Caco-2 (cell line): ENCODE measurements around the gene FAM50B. TPM values are rescaled to one million over a fixed set of nuclear protein-coding genes. Genes with fewer than 3 reads are reported as not detected.

Experiments
- BruUV-seq: library from RNA; stranded (reverse); fragments of 400-500 nt; replicated peaks from 2 replicates; lab custom pipeline; 2021; lab: Mats Ljungman, UMichigan
- CTCF ChIA-PET: fragments of 300-600 bp; sonication (Branson Sonifier 250); formaldehyde crosslinking; loops from one replicate; lab custom pipeline; 2022; ENCODE audit warnings: antibody characterized with exemption; lab: Charles Lee
- POLR2A ChIA-PET: fragments of 300-600 bp; sonication (Branson Sonifier 250); formaldehyde crosslinking; loops from one replicate; lab custom pipeline; 2022; ENCODE audit warnings: antibody characterized with exemption; lab: Charles Lee
- DNase-seq, 2 experiments: peaks; one replicate each; pipeline versions ENCODE4 v3.0.0 to v3.0.0-alpha.2; 2020 to 2022
- H3K27me3 ChIP-seq: replicated peaks from 2 replicates; pipeline ENCODE4 v1.6.0; 2011; ENCODE audit warnings: low read length; ENCODE audit not compliant: control insufficient read depth, insufficient read depth
- H3K36me3 ChIP-seq: 2 replicates; pipeline ENCODE4 v1.5.1; 2011; ENCODE audit warnings: low read length; ENCODE audit not compliant: control insufficient read depth, insufficient read depth
- H3K4me1 ChIP-seq: fragments of 250-450 bp; sonication (Bioruptor Pico); 2 replicates; pipeline ENCODE4 v1.5.1; 2020; ENCODE audit warnings: mild to moderate bottlenecking
- H3K4me3 ChIP-seq: 2 replicates; pipeline ENCODE4 v1.5.1; 2011; ENCODE audit warnings: low read depth, mild to moderate bottlenecking, control low read depth, low read length
- H3K9me3 ChIP-seq: fragments of 250-450 bp; sonication (Bioruptor Pico); 2 replicates; pipeline ENCODE4 v1.5.1; 2020; ENCODE audit warnings: mild to moderate bottlenecking, moderate library complexity
- H3K27ac Mint-ChIP-seq: one replicate; pipeline ENCODE4 v1.8.0; 2022; ENCODE audit warnings: mixed read lengths; ENCODE audit not compliant: unreplicated experiment
- H3K27me3 Mint-ChIP-seq: one replicate; pipeline ENCODE4 v1.8.0; 2022; ENCODE audit warnings: mixed read lengths; ENCODE audit not compliant: insufficient read depth, unreplicated experiment
- H3K36me3 Mint-ChIP-seq: one replicate; pipeline ENCODE4 v1.8.0; 2022; ENCODE audit warnings: mild to moderate bottlenecking, mixed read lengths; ENCODE audit not compliant: insufficient read depth, unreplicated experiment
- H3K4me1 Mint-ChIP-seq: one replicate; pipeline ENCODE4 v1.8.0; 2022; ENCODE audit warnings: low read depth, mixed read lengths; ENCODE audit not compliant: unreplicated experiment
- H3K4me3 Mint-ChIP-seq: one replicate; pipeline ENCODE4 v1.8.0; 2022; ENCODE audit warnings: mild to moderate bottlenecking, moderate library complexity, mixed read lengths; ENCODE audit not compliant: unreplicated experiment
- H3K9me3 Mint-ChIP-seq: one replicate; pipeline ENCODE4 v1.8.0; 2022; ENCODE audit warnings: mixed read lengths; ENCODE audit not compliant: unreplicated experiment
- intact Hi-C: fragments of 100-400 bp; cut with micrococcal nuclease; formaldehyde crosslinking; loops from one replicate; pipeline ENCODE4 v1.10.0; 2022; ENCODE audit not compliant: unreplicated experiment
- total RNA-seq: library from RNA; stranded (reverse); gene quantifications from 2 replicates; pipeline ENCODE4 v1.2.3, GENCODE V29; 2022
- TF ChIP-seq, protein P1 (sequence below), 2 experiments: fragments of 200-600 bp in 1 of 2; IDR thresholded peaks; 1 replicate in 1 of 2; 2 replicates in 1 of 2; pipeline versions ENCODE4 v1.5.1 to v1.8.0; 2011 to 2022; ENCODE audit warnings: antibody characterized with exemption in 1 of 2, control low read depth in 1 of 2, inconsistent platforms in 1 of 2, low read depth in 1 of 2, low read length in 1 of 2, mild to moderate bottlenecking in 1 of 2, moderate library complexity in 1 of 2; ENCODE audit not compliant: insufficient read depth in 1 of 2, severe bottlenecking in 1 of 2, unreplicated experiment in 1 of 2

The FAM50B gene
- total RNA-seq, 1 experiment from 2014 or later, result not detected

GRCh38 chr6:3837781-3838180 is 11.4 kb upstream of the FAM50B start:
- no peak for DNase-seq
- intact Hi-C loops, result loop anchor here (5.0 kb wide), 1 partner anchor 35 kb away; no protein-coding TSS in a partner anchor
- POLR2A ChIA-PET, result no interaction called here

GRCh38 chr6:3838992-3839867 is 9.9 kb upstream of the FAM50B start:
- TF ChIP-seq, protein P1, sequence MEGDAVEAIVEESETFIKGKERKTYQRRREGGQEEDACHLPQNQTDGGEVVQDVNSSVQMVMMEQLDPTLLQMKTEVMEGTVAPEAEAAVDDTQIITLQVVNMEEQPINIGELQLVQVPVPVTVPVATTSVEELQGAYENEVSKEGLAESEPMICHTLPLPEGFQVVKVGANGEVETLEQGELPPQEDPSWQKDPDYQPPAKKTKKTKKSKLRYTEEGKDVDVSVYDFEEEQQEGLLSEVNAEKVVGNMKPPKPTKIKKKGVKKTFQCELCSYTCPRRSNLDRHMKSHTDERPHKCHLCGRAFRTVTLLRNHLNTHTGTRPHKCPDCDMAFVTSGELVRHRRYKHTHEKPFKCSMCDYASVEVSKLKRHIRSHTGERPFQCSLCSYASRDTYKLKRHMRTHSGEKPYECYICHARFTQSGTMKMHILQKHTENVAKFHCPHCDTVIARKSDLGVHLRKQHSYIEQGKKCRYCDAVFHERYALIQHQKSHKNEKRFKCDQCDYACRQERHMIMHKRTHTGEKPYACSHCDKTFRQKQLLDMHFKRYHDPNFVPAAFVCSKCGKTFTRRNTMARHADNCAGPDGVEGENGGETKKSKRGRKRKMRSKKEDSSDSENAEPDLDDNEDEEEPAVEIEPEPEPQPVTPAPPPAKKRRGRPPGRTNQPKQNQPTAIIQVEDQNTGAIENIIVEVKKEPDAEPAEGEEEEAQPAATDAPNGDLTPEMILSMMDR (IDR thresholded peaks at IDR 0.05; ENCODE audit: insufficient read depth in 1 of 2, low read depth in 1 of 2, low read length in 1 of 2, severe bottlenecking in 1 of 2, unreplicated experiment in 1 of 2), result no peak
- Histone ChIP-seq H3K36me3 (no peaks in the 10 kb centered on the region), H3K27me3 (no peaks in the 10 kb centered on the region), H3K4me3 (no peak overlapping the region), H3K4me1 (peaks cover 14% of the 10 kb centered on the region), H3K9me3 (no peaks in the 10 kb centered on the region)
- no peak overlapping the region for H3K27ac Mint-ChIP-seq
- no peaks in the 10 kb centered on the region for H3K36me3 Mint-ChIP-seq
- intact Hi-C loops, result loop anchor here (5.0 kb wide), 1 partner anchor 33 kb away; no protein-coding TSS in a partner anchor
- H3K27me3 Mint-ChIP-seq, result no peaks in the 10 kb centered on the region
- no peak for DNase-seq
- peaks cover 7% of the 10 kb centered on the region for H3K4me1 Mint-ChIP-seq
- ChIA-PET CTCF (interaction anchor here (0.7 kb wide), 1 partner anchor 433 kb away, joined by 3 read pairs; no protein-coding TSS in a partner anchor), POLR2A (no interaction called here)
- BruUV-seq, result no TSS peak
- no peak overlapping the region for H3K4me3 Mint-ChIP-seq
- H3K9me3 Mint-ChIP-seq, result no peaks in the 10 kb centered on the region

More at GRCh38 chr6:3837781-3838180, 11.4 kb upstream of the FAM50B start:
- Histone ChIP-seq H3K9me3 (no peaks in the 10 kb centered on the region), H3K27me3 (no peaks in the 10 kb centered on the region), H3K36me3 (no peaks in the 10 kb centered on the region), H3K4me1 (peaks cover 14% of the 10 kb centered on the region), H3K4me3 (no peak overlapping the region)
- Mint-ChIP-seq H3K9me3 (no peaks in the 10 kb centered on the region), H3K4me3 (no peak overlapping the region), H3K27me3 (no peaks in the 10 kb centered on the region), H3K4me1 (peaks cover 7% of the 10 kb centered on the region), H3K27ac (no peak overlapping the region), H3K36me3 (no peaks in the 10 kb centered on the region)
- TF ChIP-seq, protein P1 (IDR thresholded peaks at IDR 0.05; ENCODE audit: insufficient read depth in 1 of 2, low read depth in 1 of 2, low read length in 1 of 2, severe bottlenecking in 1 of 2, unreplicated experiment in 1 of 2), result no peak
- BruUV-seq, result no TSS peak
- CTCF ChIA-PET, result no interaction called here

- H3K4me3 Mint-ChIP-seq, result no peak overlapping the region
- peaks cover 3% of the 10 kb centered on the region; the same call in 1 of the 2 replicates for H3K4me1 ChIP-seq
- intact Hi-C loops, result no loop called here
- TF ChIP-seq, protein P1 (IDR thresholded peaks at IDR 0.05; ENCODE audit: insufficient read depth in 1 of 2, low read depth in 1 of 2, low read length in 1 of 2, severe bottlenecking in 1 of 2, unreplicated experiment in 1 of 2), result no peak
- ChIA-PET POLR2A (no interaction called here), CTCF (interaction anchor here (0.6 kb wide), 1 partner anchor 181 kb away, joined by 7 read pairs; no protein-coding TSS in a partner anchor)
- H3K36me3 Mint-ChIP-seq, result no peaks in the 10 kb centered on the region
- no peaks in the 10 kb centered on the region for H3K27me3 Mint-ChIP-seq
- no peaks in the 10 kb centered on the region for H3K36me3 ChIP-seq
- no peak overlapping the region for H3K27ac Mint-ChIP-seq
- no peaks in the 10 kb centered on the region for H3K27me3 ChIP-seq
- H3K9me3 ChIP-seq, result no peaks in the 10 kb centered on the region
- no peak overlapping the region for H3K4me3 ChIP-seq
- BruUV-seq, result no TSS peak
- no peaks in the 10 kb centered on the region for H3K9me3 Mint-ChIP-seq
- no peaks in the 10 kb centered on the region for H3K4me1 Mint-ChIP-seq
- no peak for DNase-seq
Measured at GRCh38 chr6:3841066-3841454, 8.1 kb upstream of the FAM50B start.
